Right atrium auricular region (tissue), 2 donors: ENCODE data around the gene CCDC89. TPM values are rescaled to one million over a fixed set of nuclear protein-coding genes. Genes with fewer than 3 reads are reported as not detected.

Source experiments
- DNase-seq: peaks from one replicate; pipeline ENCODE4 v3.0.0-alpha.2; 2019; ENCODE audit warnings: low spot score
- H3K27ac ChIP-seq, 2 donors: fragments of 200-600 bp; sonication (generic); 1 replicate in 1 of 2; 2 replicates in 1 of 2; pipeline ENCODE4 v1.5.1; 2016 to 2019
- H3K27me3 ChIP-seq, 2 donors: fragments of 200-600 bp; sonication (generic); one replicate each; pipeline versions ENCODE4 v1.5.1 to v1.6.0; 2017 to 2019
- H3K36me3 ChIP-seq: fragments of 200-600 bp; sonication (generic); one replicate; pipeline ENCODE4 v1.5.1; 2016
- H3K4me1 ChIP-seq, 2 donors: fragments of 200-600 bp; sonication (generic); one replicate each; pipeline versions ENCODE4 v1.5.1 to v1.6.0; 2017 to 2019
- H3K4me3 ChIP-seq, 2 donors: fragments of 200-600 bp; sonication (generic); 1 replicate in 1 of 2; 2 replicates in 1 of 2; pipeline ENCODE4 v1.5.1; 2017 to 2019; ENCODE audit warnings: mild to moderate bottlenecking in 1 of 2, moderate library complexity in 1 of 2
- H3K9me3 ChIP-seq, 2 donors: fragments of 200-600 bp; sonication (generic); one replicate each; pipeline ENCODE4 v1.5.1; 2019
- total RNA-seq, 2 donors: library from RNA; depleted of rRNA; stranded (reverse); fragments of >200 nt; gene quantifications; one replicate each; pipeline ENCODE4 v1.1.0, GENCODE V29; 2016
- TF ChIP-seq, protein P1 (sequence below), 2 donors: fragments of 200-600 bp; sonication (generic); IDR thresholded peaks; one replicate each; pipeline ENCODE4 v1.5.1; 2019; ENCODE audit warnings: antibody characterized with exemption in 2 of 2

Gene CCDC89
- total RNA-seq, 2 donors from 2014 or later: 0.24 to 1.1 TPM

GRCh38 chr11:85712953-85713352, 27.0 kb upstream of the CCDC89 start:
- H3K4me1 ChIP-seq: no peaks in the 10 kb centered on the region
- no peaks in the 10 kb centered on the region for H3K27me3 ChIP-seq
- H3K9me3 ChIP-seq: no peaks in the 10 kb centered on the region
- H3K36me3 ChIP-seq: no peaks in the 10 kb centered on the region
- no peak for DNase-seq
- no peak overlapping the region for H3K27ac ChIP-seq
- no peak overlapping the region for H3K4me3 ChIP-seq
- TF ChIP-seq, protein P1, sequence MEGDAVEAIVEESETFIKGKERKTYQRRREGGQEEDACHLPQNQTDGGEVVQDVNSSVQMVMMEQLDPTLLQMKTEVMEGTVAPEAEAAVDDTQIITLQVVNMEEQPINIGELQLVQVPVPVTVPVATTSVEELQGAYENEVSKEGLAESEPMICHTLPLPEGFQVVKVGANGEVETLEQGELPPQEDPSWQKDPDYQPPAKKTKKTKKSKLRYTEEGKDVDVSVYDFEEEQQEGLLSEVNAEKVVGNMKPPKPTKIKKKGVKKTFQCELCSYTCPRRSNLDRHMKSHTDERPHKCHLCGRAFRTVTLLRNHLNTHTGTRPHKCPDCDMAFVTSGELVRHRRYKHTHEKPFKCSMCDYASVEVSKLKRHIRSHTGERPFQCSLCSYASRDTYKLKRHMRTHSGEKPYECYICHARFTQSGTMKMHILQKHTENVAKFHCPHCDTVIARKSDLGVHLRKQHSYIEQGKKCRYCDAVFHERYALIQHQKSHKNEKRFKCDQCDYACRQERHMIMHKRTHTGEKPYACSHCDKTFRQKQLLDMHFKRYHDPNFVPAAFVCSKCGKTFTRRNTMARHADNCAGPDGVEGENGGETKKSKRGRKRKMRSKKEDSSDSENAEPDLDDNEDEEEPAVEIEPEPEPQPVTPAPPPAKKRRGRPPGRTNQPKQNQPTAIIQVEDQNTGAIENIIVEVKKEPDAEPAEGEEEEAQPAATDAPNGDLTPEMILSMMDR (IDR thresholded peaks at IDR 0.05): no peak

- Histone ChIP-seq H3K27ac (no peak overlapping the region), H3K4me1 (no peaks in the 10 kb centered on the region), H3K9me3 (no peaks in the 10 kb centered on the region), H3K27me3 (no peaks in the 10 kb centered on the region), H3K4me3 (no peak overlapping the region), H3K36me3 (no peaks in the 10 kb centered on the region)
- no peak for DNase-seq
- TF ChIP-seq, protein P1 (IDR thresholded peaks at IDR 0.05): no peak
Measured at GRCh38 chr11:85710917-85711316, 24.9 kb upstream of the CCDC89 start.

GRCh38 chr11:85709941-85710702, 24.1 kb upstream of the CCDC89 start:
- no peaks in the 10 kb centered on the region for H3K36me3 ChIP-seq
- DNase-seq: no peak
- H3K4me3 ChIP-seq: no peak overlapping the region
- no peaks in the 10 kb centered on the region for H3K4me1 ChIP-seq
- H3K9me3 ChIP-seq: no peaks in the 10 kb centered on the region
- no peaks in the 10 kb centered on the region for H3K27me3 ChIP-seq
- no peak overlapping the region for H3K27ac ChIP-seq
- TF ChIP-seq, protein P1 (IDR thresholded peaks at IDR 0.05): no peak

DNA sequence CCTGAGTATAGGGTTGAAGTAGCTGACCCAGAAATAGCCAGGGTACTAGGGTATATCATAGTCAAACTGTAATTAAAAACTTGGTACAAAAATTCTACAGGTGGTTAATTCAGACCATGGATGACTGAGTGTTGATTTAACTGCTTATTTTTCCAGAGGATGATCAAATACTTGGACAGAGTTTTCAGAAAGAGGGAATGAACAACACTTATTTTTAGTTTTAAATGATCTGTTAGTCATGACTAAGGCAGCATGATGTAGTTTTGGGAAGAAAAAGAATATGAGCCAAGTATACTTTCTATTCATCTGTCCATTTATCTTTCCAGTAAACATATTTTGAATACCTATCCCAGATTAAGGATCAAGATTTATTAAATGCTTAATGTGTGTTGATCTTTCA, 19.8 kb upstream of the CCDC89 start:
- no peaks in the 10 kb centered on the region for H3K27me3 ChIP-seq
- TF ChIP-seq, protein P1 (IDR thresholded peaks at IDR 0.05): no peak
- DNase-seq: no peak
- peak overlapping the region in 1 of 2 donors; percentile 35 for H3K27ac ChIP-seq
- no peaks in the 10 kb centered on the region for H3K36me3 ChIP-seq
- H3K4me1 ChIP-seq: no peaks in the 10 kb centered on the region
- no peaks in the 10 kb centered on the region for H3K9me3 ChIP-seq
- no peak overlapping the region for H3K4me3 ChIP-seq

GRCh38 chr11:85704967-85705366, 19.0 kb upstream of the CCDC89 start:
- Histone ChIP-seq H3K4me3 (no peak overlapping the region), H3K27ac (no peak overlapping the region), H3K9me3 (no peaks in the 10 kb centered on the region), H3K4me1 (no peaks in the 10 kb centered on the region), H3K36me3 (no peaks in the 10 kb centered on the region), H3K27me3 (no peaks in the 10 kb centered on the region)
- DNase-seq: no peak
- TF ChIP-seq, protein P1 (IDR thresholded peaks at IDR 0.05): no peak
